ENCODE measurements around the gene ANKS1B.

Gene ANKS1B

GRCh38 chr12:99146730-99147129 lies 838.0 kb downstream of the ANKS1B start:
- no peak overlapping the region for H3K9ac ChIP-seq (ENCODE audit: insufficient read length, low read depth)
- no peak for DNase-seq (ENCODE audit: low read depth, low spot score)
- H3K36me3 ChIP-seq (ENCODE audit: insufficient read depth, insufficient read length, low read length): no peaks in the 10 kb centered on the region
- no peak overlapping the region for H3K4me3 ChIP-seq (ENCODE audit: insufficient read length, low read depth)
- H3K27me3 ChIP-seq (ENCODE audit: insufficient read depth, insufficient read length): no peaks in the 10 kb centered on the region
- H3K9me3 ChIP-seq (ENCODE audit: insufficient read depth, low read length): peaks cover 21% of the 10 kb centered on the region; the same call in 1 of the 2 replicates
- TF ChIP-seq SUZ12 (IDR thresholded peaks at IDR 0.05; ENCODE audit: extremely low read depth, insufficient read depth, insufficient read length): no peak
- no peak for TF ChIP-seq YY1 (IDR thresholded peaks at IDR 0.05; ENCODE audit: insufficient read depth, insufficient read length)
- no peak for TF ChIP-seq ZNF274 (IDR thresholded peaks at IDR 0.05; ENCODE audit: low read depth, low read length)
- H3K4me1 ChIP-seq (ENCODE audit: insufficient read depth, insufficient read length): no peaks in the 10 kb centered on the region

GRCh38 chr12:99146185-99146584 lies 838.6 kb downstream of the ANKS1B start:
- no peak for DNase-seq (ENCODE audit: low read depth, low spot score)
- Histone ChIP-seq H3K4me1 (ENCODE audit: insufficient read depth, insufficient read length) (no peaks in the 10 kb centered on the region), H3K27me3 (ENCODE audit: insufficient read depth, insufficient read length) (no peaks in the 10 kb centered on the region), H3K9ac (ENCODE audit: insufficient read length, low read depth) (no peak overlapping the region), H3K36me3 (ENCODE audit: insufficient read depth, insufficient read length, low read length) (no peaks in the 10 kb centered on the region), H3K4me3 (ENCODE audit: insufficient read length, low read depth) (no peak overlapping the region), H3K9me3 (ENCODE audit: insufficient read depth, low read length) (peaks cover 21% of the 10 kb centered on the region; the same call in 1 of the 2 replicates)
- no peak for TF ChIP-seq SUZ12 (IDR thresholded peaks at IDR 0.05; ENCODE audit: extremely low read depth, insufficient read depth, insufficient read length)
- no peak for TF ChIP-seq YY1 (IDR thresholded peaks at IDR 0.05; ENCODE audit: insufficient read depth, insufficient read length)
- no peak for TF ChIP-seq ZNF274 (IDR thresholded peaks at IDR 0.05; ENCODE audit: low read depth, low read length)

- Histone ChIP-seq H3K36me3 (ENCODE audit: insufficient read depth, insufficient read length, low read length) (no peaks in the 10 kb centered on the region), H3K4me1 (ENCODE audit: insufficient read depth, insufficient read length) (no peaks in the 10 kb centered on the region), H3K9ac (ENCODE audit: insufficient read length, low read depth) (no peak overlapping the region), H3K4me3 (ENCODE audit: insufficient read length, low read depth) (no peak overlapping the region), H3K9me3 (ENCODE audit: insufficient read depth, low read length) (peaks cover 21% of the 10 kb centered on the region; the same call in 1 of the 2 replicates), H3K27me3 (ENCODE audit: insufficient read depth, insufficient read length) (no peaks in the 10 kb centered on the region)
- DNase-seq (ENCODE audit: low read depth, low spot score): no peak
- TF ChIP-seq YY1 (IDR thresholded peaks at IDR 0.05; ENCODE audit: insufficient read depth, insufficient read length) (no peak), ZNF274 (IDR thresholded peaks at IDR 0.05; ENCODE audit: low read depth, low read length) (no peak), SUZ12 (IDR thresholded peaks at IDR 0.05; ENCODE audit: extremely low read depth, insufficient read depth, insufficient read length) (no peak)
These were observed 842.1 kb downstream of the ANKS1B start for GRCh38 chr12:99142651-99143050.

- TF ChIP-seq ZNF274 (IDR thresholded peaks at IDR 0.05; ENCODE audit: low read depth, low read length) (no peak), SUZ12 (IDR thresholded peaks at IDR 0.05; ENCODE audit: extremely low read depth, insufficient read depth, insufficient read length) (no peak), YY1 (IDR thresholded peaks at IDR 0.05; ENCODE audit: insufficient read depth, insufficient read length) (no peak)
- no peaks in the 10 kb centered on the region for H3K4me1 ChIP-seq (ENCODE audit: insufficient read depth, insufficient read length)
- H3K9ac ChIP-seq (ENCODE audit: insufficient read length, low read depth): no peak overlapping the region
- H3K4me3 ChIP-seq (ENCODE audit: insufficient read length, low read depth): no peak overlapping the region
- H3K27me3 ChIP-seq (ENCODE audit: insufficient read depth, insufficient read length): no peaks in the 10 kb centered on the region
- no peak for DNase-seq (ENCODE audit: low read depth, low spot score)
- peaks cover 20% of the 10 kb centered on the region; the same call in 1 of the 2 replicates for H3K9me3 ChIP-seq (ENCODE audit: insufficient read depth, low read length)
- no peaks in the 10 kb centered on the region for H3K36me3 ChIP-seq (ENCODE audit: insufficient read depth, insufficient read length, low read length)
These were observed 844.6 kb downstream of the ANKS1B start for GRCh38 chr12:99140017-99140720.

GRCh38 chr12:99138393-99138792 lies 846.3 kb downstream of the ANKS1B start:
- H3K27me3 ChIP-seq (ENCODE audit: insufficient read depth, insufficient read length): no peaks in the 10 kb centered on the region
- H3K9me3 ChIP-seq (ENCODE audit: insufficient read depth, low read length): peaks cover 4% of the 10 kb centered on the region; the same call in 1 of the 2 replicates
- no peaks in the 10 kb centered on the region for H3K36me3 ChIP-seq (ENCODE audit: insufficient read depth, insufficient read length, low read length)
- no peak overlapping the region for H3K4me3 ChIP-seq (ENCODE audit: insufficient read length, low read depth)
- DNase-seq (ENCODE audit: low read depth, low spot score): no peak
- TF ChIP-seq ZNF274 (IDR thresholded peaks at IDR 0.05; ENCODE audit: low read depth, low read length) (no peak), YY1 (IDR thresholded peaks at IDR 0.05; ENCODE audit: insufficient read depth, insufficient read length) (no peak)
- no peak overlapping the region for H3K9ac ChIP-seq (ENCODE audit: insufficient read length, low read depth)
- H3K4me1 ChIP-seq (ENCODE audit: insufficient read depth, insufficient read length): no peaks in the 10 kb centered on the region

GRCh38 chr12:99137124-99137855 lies 847.4 kb downstream of the ANKS1B start:
- no peak overlapping the region for H3K9ac ChIP-seq (ENCODE audit: insufficient read length, low read depth)
- no peak for DNase-seq (ENCODE audit: low read depth, low spot score)
- no peaks in the 10 kb centered on the region for H3K4me1 ChIP-seq (ENCODE audit: insufficient read depth, insufficient read length)
- no peak overlapping the region for H3K4me3 ChIP-seq (ENCODE audit: insufficient read length, low read depth)
- no peaks in the 10 kb centered on the region for H3K36me3 ChIP-seq (ENCODE audit: insufficient read depth, insufficient read length, low read length)
- TF ChIP-seq YY1 (IDR thresholded peaks at IDR 0.05; ENCODE audit: insufficient read depth, insufficient read length) (no peak), SUZ12 (IDR thresholded peaks at IDR 0.05; ENCODE audit: extremely low read depth, insufficient read depth, insufficient read length) (no peak), ZNF274 (IDR thresholded peaks at IDR 0.05; ENCODE audit: low read depth, low read length) (no peak)
- H3K9me3 ChIP-seq (ENCODE audit: insufficient read depth, low read length): no peaks in the 10 kb centered on the region
- H3K27me3 ChIP-seq (ENCODE audit: insufficient read depth, insufficient read length): no peaks in the 10 kb centered on the region

- Histone ChIP-seq H3K4me1 (ENCODE audit: insufficient read depth, insufficient read length) (no peaks in the 10 kb centered on the region), H3K9me3 (ENCODE audit: insufficient read depth, low read length) (no peaks in the 10 kb centered on the region), H3K9ac (ENCODE audit: insufficient read length, low read depth) (no peak overlapping the region), H3K36me3 (ENCODE audit: insufficient read depth, insufficient read length, low read length) (no peaks in the 10 kb centered on the region), H3K27me3 (ENCODE audit: insufficient read depth, insufficient read length) (no peaks in the 10 kb centered on the region), H3K4me3 (ENCODE audit: insufficient read length, low read depth) (no peak overlapping the region)
- no peak for TF ChIP-seq ZNF274 (IDR thresholded peaks at IDR 0.05; ENCODE audit: low read depth, low read length)
- no peak for TF ChIP-seq SUZ12 (IDR thresholded peaks at IDR 0.05; ENCODE audit: extremely low read depth, insufficient read depth, insufficient read length)
- no peak for DNase-seq (ENCODE audit: low read depth, low spot score)
These were observed 848.2 kb downstream of the ANKS1B start for GRCh38 chr12:99136516-99136915.
